C4-2B (cell line): ENCODE results near the gene ATP11B.

ENCODE experiments used
- H3K27ac ChIP-seq: fragments of 450-650 bp; 2 replicates; pipeline ENCODE4 v1.5.1; 2017
- CTCF ChIP-seq: fragments of 450-650 bp; conservative IDR thresholded peaks from 2 replicates; pipeline ENCODE4 v1.5.1; 2017; ENCODE audit warnings: mild to moderate bottlenecking
- ZFX ChIP-seq: fragments of 450-650 bp; IDR thresholded peaks from 2 replicates; pipeline ENCODE4 v1.6.1; 2017

The ATP11B gene

DNA sequence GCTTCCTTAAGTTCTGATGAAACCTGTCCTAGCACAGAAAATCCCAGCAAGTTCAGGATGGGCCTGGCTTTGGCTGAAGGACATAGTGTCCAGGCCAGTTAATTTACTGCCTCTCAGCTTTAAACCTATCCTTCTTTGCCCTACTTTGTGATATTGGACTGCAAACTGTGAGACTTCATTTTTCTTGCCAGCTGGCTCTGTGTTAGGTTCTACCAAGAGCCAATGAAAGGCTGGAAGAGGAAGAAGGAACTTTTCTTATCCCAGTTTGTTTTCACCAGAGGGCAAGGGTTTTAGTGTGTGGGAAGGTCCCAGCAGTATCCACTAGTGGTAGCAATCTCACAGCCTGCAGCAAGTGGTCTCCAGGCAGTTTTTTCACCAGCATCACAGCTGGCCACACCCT is 168.9 kb downstream of the ATP11B start:
- TF ChIP-seq CTCF (peak; percentile 17; the same call in 1 of the 2 replicates), ZFX (no peak)

GRCh38 chr3:182964179-182964578 is 170.9 kb downstream of the ATP11B start:
- H3K27ac ChIP-seq, result no peak overlapping the region
- TF ChIP-seq ZFX (no peak), CTCF (no peak)

More for the DNA sequence above, 168.9 kb downstream of the ATP11B start:
- H3K27ac ChIP-seq, result peak overlapping the region; percentile 46

DNA sequence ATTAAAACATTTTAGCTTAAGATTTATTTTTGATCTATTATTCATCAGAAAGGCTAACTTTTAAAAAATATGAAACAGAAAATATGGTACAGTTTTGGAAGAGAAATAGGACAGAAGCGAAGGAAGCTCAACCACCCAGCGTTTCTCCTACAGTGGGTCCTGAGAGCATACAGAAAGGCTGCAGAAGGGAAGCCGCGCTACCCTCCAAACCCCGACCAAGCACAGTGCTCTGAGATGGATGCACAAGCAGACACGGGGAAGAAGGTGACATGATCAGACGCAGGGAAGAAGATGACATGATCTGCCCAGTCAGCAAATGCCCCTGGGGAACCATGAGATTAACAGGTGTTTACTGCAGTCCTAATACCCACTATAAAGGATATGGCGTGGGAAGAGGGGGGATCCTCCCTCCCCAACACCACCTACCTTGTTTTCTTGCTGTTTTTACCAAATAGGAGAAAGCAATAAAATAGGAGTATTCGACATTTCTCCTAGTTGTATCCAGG is 172.6 kb downstream of the ATP11B start:
- no peak for TF ChIP-seq ZFX
- TF ChIP-seq CTCF, result no peak
- H3K27ac ChIP-seq, result no peak overlapping the region

- no peak overlapping the region for H3K27ac ChIP-seq
- no peak for TF ChIP-seq ZFX
- TF ChIP-seq CTCF, result no peak
These were observed 174.2 kb downstream of the ATP11B start for GRCh38 chr3:182967218-182968204.

GRCh38 chr3:182969277-182969676 is 176.0 kb downstream of the ATP11B start:
- H3K27ac ChIP-seq, result no peak overlapping the region
- TF ChIP-seq ZFX, result no peak
- TF ChIP-seq CTCF, result no peak

DNA sequence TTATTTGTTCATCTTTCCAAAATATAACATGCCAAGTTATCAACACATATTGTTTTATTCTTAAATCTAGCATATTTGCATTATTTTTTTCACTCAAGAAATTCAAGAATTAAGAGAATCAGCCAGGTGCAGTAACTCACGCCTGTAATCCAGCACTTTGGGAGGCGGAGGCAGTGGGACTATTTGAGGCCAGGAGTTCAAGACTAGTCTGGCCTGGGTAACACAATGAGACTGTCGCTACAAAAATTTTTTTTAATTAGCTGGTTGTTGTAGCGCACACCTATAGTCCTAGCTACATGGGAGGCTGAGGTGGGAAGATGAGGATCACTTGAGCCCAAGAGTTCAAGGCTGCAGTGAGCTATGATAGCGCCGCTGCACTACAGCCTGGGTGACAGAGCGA is 176.5 kb downstream of the ATP11B start:
- H3K27ac ChIP-seq, result no peak overlapping the region
- TF ChIP-seq ZFX (no peak), CTCF (no peak)

- no peak overlapping the region for H3K27ac ChIP-seq
- no peak for TF ChIP-seq CTCF
- TF ChIP-seq ZFX, result no peak
These were observed 177.6 kb downstream of the ATP11B start for GRCh38 chr3:182970811-182971418.
